Measurements from ENCODE around the gene BCO2. TPM values are rescaled to one million over a fixed set of nuclear protein-coding genes. Genes with fewer than 3 reads are reported as not detected.

BCO2 gene
- total RNA-seq, 1 donor from 2014 or later: 96.6 TPM

GRCh38 chr11:112212710-112213109 lies 37.4 kb downstream of the BCO2 start:
- DNase-seq (ENCODE audit: low spot score): no peak
- ATAC-seq: no peak

GRCh38 chr11:112213753-112214152 lies 38.4 kb downstream of the BCO2 start:
- ATAC-seq (peak; percentile 65), DNase-seq (ENCODE audit: low spot score) (no peak)

- DNase-seq (ENCODE audit: low spot score) (no peak), ATAC-seq (no peak)
Measured at GRCh38 chr11:112215621-112216020, 40.3 kb downstream of the BCO2 start.

- DNase-seq (ENCODE audit: low spot score) (peak; percentile 76), ATAC-seq (peak; percentile 52)
Measured at GRCh38 chr11:112216561-112217105, 41.3 kb downstream of the BCO2 start.

DNA sequence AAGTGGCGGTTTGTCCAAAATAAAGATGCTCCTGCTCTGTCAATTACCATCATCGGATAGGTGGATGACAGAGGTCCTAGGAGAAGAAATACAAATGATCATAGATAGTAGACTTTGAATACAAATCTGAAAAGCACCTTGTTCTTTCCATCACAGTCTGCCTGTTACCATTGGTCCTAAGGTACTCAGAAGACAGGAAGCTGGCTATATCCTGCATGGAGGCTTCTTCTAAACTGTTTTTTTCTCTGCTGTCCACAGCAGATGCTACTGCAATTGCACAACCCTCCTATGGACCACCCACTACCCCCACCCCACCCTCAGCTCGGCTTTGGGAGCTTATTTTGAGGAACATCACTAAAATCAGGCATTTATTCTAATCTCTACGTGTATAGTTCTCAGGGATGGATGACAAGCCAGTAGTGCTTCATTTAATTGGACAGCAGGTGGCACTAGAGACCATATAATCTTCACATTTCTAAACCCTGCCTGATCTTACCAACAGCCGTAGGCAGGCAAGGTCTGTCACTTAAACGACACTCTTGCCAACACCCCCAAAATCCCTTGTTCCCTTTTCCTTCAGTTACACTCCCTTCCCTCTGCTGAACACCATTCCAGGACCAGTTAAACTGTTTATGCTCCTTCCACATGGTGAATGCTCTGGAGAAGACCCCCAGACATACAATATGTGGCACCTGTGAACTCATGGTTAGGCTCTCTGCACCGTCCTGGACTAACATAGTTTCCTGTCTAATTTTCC lies 44.3 kb downstream of the BCO2 start:
- no peak for DNase-seq (ENCODE audit: low spot score)

DNA sequence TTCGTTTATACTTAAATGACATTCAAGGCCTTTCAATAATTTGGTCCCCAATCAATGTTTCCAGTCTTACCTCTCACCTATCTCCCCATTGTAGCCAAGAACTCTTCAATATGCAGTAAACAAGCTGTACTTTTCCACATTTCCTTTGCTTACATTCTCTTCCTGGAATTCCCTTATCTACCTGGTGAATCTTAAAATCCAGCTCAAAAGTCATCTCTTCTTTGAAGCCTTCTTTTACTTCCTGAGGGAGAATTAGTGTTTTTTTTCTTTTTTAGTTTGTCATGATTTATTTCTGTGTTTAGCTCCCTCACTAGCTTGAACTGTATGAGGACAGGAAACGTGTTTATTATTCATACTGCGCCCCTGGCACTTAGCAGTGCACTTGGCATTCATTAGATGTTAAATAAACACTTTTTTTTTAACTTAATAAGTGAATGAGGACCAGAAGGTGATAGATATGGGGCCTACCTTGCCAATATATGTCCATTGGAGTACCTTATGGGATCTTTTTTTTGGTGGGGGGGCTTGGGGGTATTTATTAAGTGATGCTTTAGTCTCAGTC lies 46.0 kb downstream of the BCO2 start:
- DNase-seq (ENCODE audit: low spot score) (no peak), ATAC-seq (no peak)

More for the DNA sequence above, 44.3 kb downstream of the BCO2 start:
- ATAC-seq: peak; percentile 80

DNA sequence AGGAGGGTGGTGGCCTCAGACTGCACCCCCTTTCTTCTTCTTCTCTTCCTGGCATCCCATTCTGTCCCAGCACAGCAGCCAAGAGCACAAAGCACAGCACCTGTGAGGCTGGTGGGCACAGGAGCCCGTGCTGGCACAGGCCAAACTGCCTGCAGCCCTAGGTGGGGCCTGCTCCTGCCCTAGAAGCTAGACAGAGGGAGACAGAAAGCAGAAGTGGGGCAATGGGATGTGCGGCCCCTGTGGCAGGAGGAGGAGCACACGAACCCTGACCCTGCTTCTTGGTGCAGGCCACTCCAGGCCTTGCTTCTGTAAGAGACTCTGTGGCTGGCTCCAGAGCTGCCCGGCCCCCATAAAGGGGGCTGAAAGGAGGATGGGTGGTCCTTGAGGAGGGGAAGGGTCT lies 47.0 kb downstream of the BCO2 start:
- no peak for DNase-seq (ENCODE audit: low spot score)
- no peak for ATAC-seq

DNA sequence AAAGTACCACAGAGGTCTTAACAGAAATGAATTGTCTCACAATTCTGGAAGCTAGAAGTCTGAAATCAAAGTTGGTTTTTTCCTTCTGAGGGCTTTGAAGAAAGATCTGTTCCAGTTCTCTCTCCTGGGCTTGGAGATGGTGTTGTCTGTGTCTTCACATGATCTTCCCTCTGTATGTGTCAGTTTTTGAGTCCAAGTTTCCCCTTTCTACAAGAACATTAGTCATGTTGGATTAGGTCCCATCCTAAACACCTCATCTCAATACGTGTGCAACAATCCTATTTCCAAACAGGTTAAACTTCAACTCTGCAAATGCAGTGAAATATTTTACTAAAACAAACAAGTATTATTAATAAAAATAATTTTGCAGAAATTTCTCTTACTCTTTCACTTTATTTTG lies 47.8 kb downstream of the BCO2 start:
- ATAC-seq: no peak
- no peak for DNase-seq (ENCODE audit: low spot score)

- ATAC-seq (no peak), DNase-seq (ENCODE audit: low spot score) (no peak)
Measured at GRCh38 chr11:112223754-112224532, 48.6 kb downstream of the BCO2 start.

- DNase-seq (ENCODE audit: low spot score): no peak
- ATAC-seq: no peak
Measured at GRCh38 chr11:112225753-112226061, 50.4 kb downstream of the BCO2 start.

- ATAC-seq (peak; percentile 87), DNase-seq (ENCODE audit: low spot score) (peak; percentile 93)
Measured at GRCh38 chr11:112226062-112226830, 50.9 kb downstream of the BCO2 start, which contains the start of gene PTS. Gene PTS, plus strand, starts transcription at chr11:112226428. Its CDS starts 16 bp downstream, at chr11:112226444.

- DNase-seq (ENCODE audit: low spot score) (no peak), ATAC-seq (peak; percentile 41)
Measured at GRCh38 chr11:112226831-112227401, 51.6 kb downstream of the BCO2 start.

- DNase-seq (ENCODE audit: low spot score) (no peak), ATAC-seq (no peak)
Measured at GRCh38 chr11:112227471-112227870, 52.2 kb downstream of the BCO2 start.

DNA sequence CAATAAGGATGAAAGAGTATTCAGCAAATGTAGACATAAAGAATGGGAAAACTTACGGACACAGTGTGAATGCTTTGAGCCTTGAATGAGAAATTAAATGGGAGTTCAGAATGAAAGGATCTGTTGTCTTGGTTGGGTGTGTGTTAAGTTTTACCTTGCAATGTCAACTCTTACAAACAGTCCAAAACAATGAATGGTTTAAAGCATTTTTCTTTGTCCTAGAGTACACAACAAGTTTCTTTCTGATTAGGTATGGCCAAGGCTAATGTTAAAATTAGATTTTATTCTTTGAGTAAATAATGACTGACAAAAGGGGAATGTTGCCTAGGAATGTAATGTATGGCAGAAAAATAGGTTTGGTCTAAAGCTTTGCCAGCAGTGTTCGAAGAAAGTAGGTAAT lies 53.4 kb downstream of the BCO2 start:
- ATAC-seq: no peak

GRCh38 chr11:112229159-112229558 lies 53.8 kb downstream of the BCO2 start:
- no peak for DNase-seq (ENCODE audit: low spot score)
- ATAC-seq: no peak

More for the DNA sequence above, 53.4 kb downstream of the BCO2 start:
- DNase-seq (ENCODE audit: low spot score): no peak

GRCh38 chr11:112229746-112230433 lies 54.6 kb downstream of the BCO2 start:
- no peak for ATAC-seq

GRCh38 chr11:112231952-112232351 lies 56.6 kb downstream of the BCO2 start:
- ATAC-seq (no peak), DNase-seq (ENCODE audit: low spot score) (no peak)

More at GRCh38 chr11:112229746-112230433, 54.6 kb downstream of the BCO2 start:
- DNase-seq (ENCODE audit: low spot score): no peak

DNA sequence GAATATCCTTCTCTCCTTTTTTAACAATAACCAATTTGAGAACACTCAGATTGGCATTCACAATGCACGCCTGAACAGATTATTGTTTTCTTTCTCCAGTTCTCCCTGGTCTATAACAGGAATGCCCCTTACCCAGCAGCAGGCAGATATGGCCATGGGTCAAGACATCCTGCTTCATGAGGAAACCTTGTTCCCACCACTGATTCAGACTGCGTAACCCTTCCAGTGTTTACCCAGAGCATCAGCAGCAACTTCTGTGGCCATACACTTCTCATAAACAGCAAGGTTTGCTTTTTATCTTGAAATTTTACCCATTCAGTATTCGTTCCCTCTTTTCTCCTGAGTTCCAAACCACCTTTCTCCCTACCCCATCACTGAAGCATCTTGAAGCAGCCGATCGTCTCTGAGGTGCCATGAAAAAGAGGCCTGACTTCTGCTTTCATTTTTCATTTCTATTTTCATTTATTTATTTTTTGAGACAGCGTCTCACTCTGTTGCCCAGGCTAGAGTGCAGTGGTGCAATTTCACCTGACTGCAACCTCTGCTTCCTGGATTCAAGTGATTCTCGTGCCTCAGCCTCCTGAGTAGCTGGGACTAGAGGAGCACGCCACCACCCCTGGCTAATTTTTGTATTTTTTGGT lies 60.6 kb downstream of the BCO2 start:
- ATAC-seq: no peak

GRCh38 chr11:112237451-112237850 lies 62.1 kb downstream of the BCO2 start:
- DNase-seq (ENCODE audit: low spot score) (no peak), ATAC-seq (no peak)

More for the DNA sequence above, 60.6 kb downstream of the BCO2 start:
- DNase-seq (ENCODE audit: low spot score): no peak
